GM13977 (cell line): ENCODE results near the gene RNF166.

Experiments
- DNase-seq: peaks from one replicate; pipeline ENCODE4 v3.0.0; 2012; ENCODE audit warnings: low spot score
- in situ Hi-C: fragments of 300-500 bp; cut with MboI; formaldehyde crosslinking; loops from one replicate; pipeline ENCODE4 v1.12.0; 2022; ENCODE audit warnings: low sequenced_read_pairs, low pct_unique_long_range_greater_than_20kb, mixed read lengths, inconsistent platforms; ENCODE audit not compliant: unreplicated experiment
- TF ChIP-seq, protein P1 (sequence below): IDR thresholded peaks from 2 replicates; pipeline ENCODE4 v1.5.1; 2012; ENCODE audit warnings: mild to moderate bottlenecking, control low read depth; ENCODE audit not compliant: insufficient read depth; ENCODE audit errors: extremely low read depth, missing control alignments

The RNF166 gene, protein sequence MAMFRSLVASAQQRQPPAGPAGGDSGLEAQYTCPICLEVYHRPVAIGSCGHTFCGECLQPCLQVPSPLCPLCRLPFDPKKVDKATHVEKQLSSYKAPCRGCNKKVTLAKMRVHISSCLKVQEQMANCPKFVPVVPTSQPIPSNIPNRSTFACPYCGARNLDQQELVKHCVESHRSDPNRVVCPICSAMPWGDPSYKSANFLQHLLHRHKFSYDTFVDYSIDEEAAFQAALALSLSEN

GRCh38 chr16:88706229-88706964 is at the start of gene RNF166, which contains the start of gene CTU2:
RNF166 (minus strand) TSS chr16:88706408; CDS start chr16:88706325, 83 bp downstream.
CTU2 (plus strand) TSS chr16:88706503; CDS start chr16:88706531, 28 bp downstream.
- DNase-seq = peak; percentile 99

GRCh38 chr16:88754912-88755744 is 48.9 kb upstream of the RNF166 start:
- TF ChIP-seq, protein P1, sequence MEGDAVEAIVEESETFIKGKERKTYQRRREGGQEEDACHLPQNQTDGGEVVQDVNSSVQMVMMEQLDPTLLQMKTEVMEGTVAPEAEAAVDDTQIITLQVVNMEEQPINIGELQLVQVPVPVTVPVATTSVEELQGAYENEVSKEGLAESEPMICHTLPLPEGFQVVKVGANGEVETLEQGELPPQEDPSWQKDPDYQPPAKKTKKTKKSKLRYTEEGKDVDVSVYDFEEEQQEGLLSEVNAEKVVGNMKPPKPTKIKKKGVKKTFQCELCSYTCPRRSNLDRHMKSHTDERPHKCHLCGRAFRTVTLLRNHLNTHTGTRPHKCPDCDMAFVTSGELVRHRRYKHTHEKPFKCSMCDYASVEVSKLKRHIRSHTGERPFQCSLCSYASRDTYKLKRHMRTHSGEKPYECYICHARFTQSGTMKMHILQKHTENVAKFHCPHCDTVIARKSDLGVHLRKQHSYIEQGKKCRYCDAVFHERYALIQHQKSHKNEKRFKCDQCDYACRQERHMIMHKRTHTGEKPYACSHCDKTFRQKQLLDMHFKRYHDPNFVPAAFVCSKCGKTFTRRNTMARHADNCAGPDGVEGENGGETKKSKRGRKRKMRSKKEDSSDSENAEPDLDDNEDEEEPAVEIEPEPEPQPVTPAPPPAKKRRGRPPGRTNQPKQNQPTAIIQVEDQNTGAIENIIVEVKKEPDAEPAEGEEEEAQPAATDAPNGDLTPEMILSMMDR = peak; percentile 25
- in situ Hi-C loops = no loop called here
- no peak for DNase-seq

More at GRCh38 chr16:88706229-88706964, at the start of gene RNF166, which contains the start of gene CTU2:
- in situ Hi-C loops = no loop called here
- TF ChIP-seq, protein P1 = no peak

DNA sequence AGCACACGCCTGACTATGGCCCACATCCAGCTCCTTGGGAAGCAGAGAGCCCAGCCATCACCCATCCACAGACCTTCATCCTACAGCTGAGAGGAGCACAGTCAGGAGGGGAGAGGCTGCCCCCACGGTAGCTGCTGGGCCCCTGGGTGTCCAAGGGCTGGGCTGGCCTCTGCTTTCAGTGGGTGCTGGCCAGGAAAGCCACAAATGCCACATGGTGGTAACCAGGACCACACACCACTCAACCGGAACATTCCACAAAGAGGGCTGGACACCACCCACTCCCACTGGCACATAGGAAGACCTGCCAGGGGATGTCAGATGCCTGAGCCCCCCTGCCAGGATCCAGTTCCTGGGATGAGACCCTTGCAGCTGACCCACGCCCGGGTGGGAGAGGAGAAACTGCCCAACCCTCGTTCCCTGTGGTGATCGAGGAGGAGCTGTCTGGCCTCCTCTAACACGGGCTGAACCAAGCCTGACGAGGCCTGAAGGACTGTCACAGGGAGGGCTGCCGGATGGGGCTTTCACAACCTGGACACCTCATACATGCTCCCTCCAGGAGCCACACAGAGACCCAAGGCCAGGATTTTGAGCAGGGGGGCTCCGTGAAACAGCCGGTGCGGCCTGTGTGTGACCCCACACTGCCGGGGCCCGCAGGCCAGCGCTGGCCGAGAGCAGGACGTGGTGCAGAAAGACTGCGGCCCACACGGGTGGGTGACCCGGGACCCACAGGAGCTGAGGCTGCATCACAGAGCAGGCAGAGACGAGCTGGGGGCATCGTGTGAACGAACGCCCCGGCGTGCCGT is 48.1 kb upstream of the RNF166 start:
- TF ChIP-seq, protein P1 = no peak
- DNase-seq = no peak
- in situ Hi-C loops = no loop called here

DNA sequence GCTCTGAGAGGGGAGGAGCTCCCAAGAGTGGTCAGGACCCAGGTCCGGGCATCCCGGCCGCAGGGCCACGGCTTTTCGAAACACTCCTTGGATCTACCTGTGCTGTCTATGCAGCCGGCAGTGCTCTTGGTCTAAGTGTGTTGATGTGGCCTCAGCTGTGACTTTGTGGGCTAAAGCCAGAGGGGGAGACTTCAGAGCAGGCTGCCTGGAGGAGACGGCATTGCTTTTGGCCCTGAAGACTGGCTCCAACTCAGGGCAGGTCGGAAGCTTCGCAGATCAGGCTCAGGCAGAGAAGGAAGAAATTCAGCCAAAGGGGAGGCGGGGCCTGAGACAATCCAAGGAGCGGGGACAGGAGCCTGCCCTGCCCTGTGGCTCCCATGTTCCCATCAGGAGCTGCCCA is 47.4 kb upstream of the RNF166 start:
- in situ Hi-C loops = no loop called here

GRCh38 chr16:88753191-88753590 is 47.0 kb upstream of the RNF166 start:
- in situ Hi-C loops = no loop called here
- TF ChIP-seq, protein P1 = peak; percentile 27
- no peak for DNase-seq

More for the DNA sequence above, 47.4 kb upstream of the RNF166 start:
- TF ChIP-seq, protein P1 = no peak
- DNase-seq = no peak
